H1 (cell line): ENCODE data around the gene CHD2.

Experiments
- ATF2 ChIP-seq: IDR thresholded peaks from 2 replicates; pipeline ENCODE4 v1.6.1; 2012; ENCODE audit warnings: low read length, inconsistent platforms
- CHD2 ChIP-seq: IDR thresholded peaks from 2 replicates; pipeline ENCODE4 v1.6.1; 2012; ENCODE audit warnings: low read length, improper control_type of control experiment
- CTCF ChIP-seq, 3 experiments: IDR thresholded peaks; 1 replicate in 2 of 3; 2 replicates in 1 of 3; pipeline versions ENCODE4 v1.5.1 to v1.6.1; 2011; ENCODE audit warnings: low read length in 3 of 3, mild to moderate bottlenecking in 3 of 3, inconsistent platforms in 2 of 3, low read depth in 1 of 3, moderate library complexity in 1 of 3; ENCODE audit not compliant: insufficient read depth in 1 of 3; ENCODE audit errors: control extremely low read depth in 1 of 3
- E2F6 ChIP-seq: IDR thresholded peaks from 2 replicates; pipeline ENCODE4 v1.6.1; 2012; ENCODE audit warnings: inconsistent platforms
- EZH2 ChIP-seq: fragments of 200-600 bp; sonication (generic); IDR thresholded peaks from 2 replicates; pipeline ENCODE4 v1.7.1; 2012; ENCODE audit warnings: low read depth, mild to moderate bottlenecking, moderate library complexity, low read length, inconsistent platforms; ENCODE audit not compliant: severe bottlenecking
- HDAC2 ChIP-seq, 2 experiments: fragments of 300-600 bp in 1 of 2; sonication (generic) in 1 of 2; IDR thresholded peaks; 2 replicates each; pipeline ENCODE4 v1.6.1; 2011 to 2012; ENCODE audit warnings: low read depth in 2 of 2, low read length in 2 of 2, mild to moderate bottlenecking in 2 of 2, moderate library complexity in 2 of 2, borderline replicate concordance in 1 of 2, inconsistent platforms in 1 of 2
- MAX ChIP-seq: IDR thresholded peaks from 2 replicates; pipeline ENCODE4 v1.6.1; 2012; ENCODE audit warnings: inconsistent platforms
- PHF8 ChIP-seq: fragments of 200-600 bp; sonication (generic); conservative IDR thresholded peaks from 2 replicates; pipeline ENCODE4 v1.7.1; 2012; ENCODE audit warnings: low read depth, mild to moderate bottlenecking, inconsistent platforms, low read length, moderate library complexity
- POLR2A ChIP-seq, 2 experiments: IDR thresholded peaks; 1 replicate in 1 of 2; 2 replicates in 1 of 2; pipeline ENCODE4 v1.6.1; 2011; ENCODE audit warnings: low read depth in 2 of 2, low read length in 2 of 2, mild to moderate bottlenecking in 2 of 2; ENCODE audit errors: control extremely low read depth in 1 of 2
- RFX5 ChIP-seq: IDR thresholded peaks from 2 replicates; pipeline ENCODE4 v1.6.1; 2011; ENCODE audit warnings: low read depth, low read length, improper control_type of control experiment, borderline replicate concordance
- TAF1 ChIP-seq: IDR thresholded peaks from 2 replicates; pipeline ENCODE4 v1.6.1; 2011; ENCODE audit warnings: mild to moderate bottlenecking, low read depth, low read length
- TEAD4 ChIP-seq: IDR thresholded peaks from 2 replicates; pipeline ENCODE4 v1.6.1; 2012; ENCODE audit warnings: low read depth, low read length, inconsistent platforms, mixed read lengths
- ZNF274 ChIP-seq: IDR thresholded peaks from 2 replicates; pipeline ENCODE4 v1.7.0; 2012; ENCODE audit warnings: low read length, borderline replicate concordance; ENCODE audit errors: extremely low read depth

GRCh38 chr15:93048426-93048721, 148.2 kb downstream of the CHD2 start:
- TF ChIP-seq EZH2: no peak
- no peak for TF ChIP-seq RFX5
- TF ChIP-seq ATF2: no peak
- no peak for TF ChIP-seq ZNF274
- no peak for TF ChIP-seq CTCF (IDR thresholded peaks at IDR 0.05; ENCODE audit: control extremely low read depth in 1 of 3, insufficient read depth in 1 of 3, low read depth in 1 of 3, low read length in 3 of 3)
- no peak for TF ChIP-seq POLR2A (IDR thresholded peaks at IDR 0.05; ENCODE audit: control extremely low read depth in 1 of 2, low read depth in 2 of 2, low read length in 2 of 2)
- no peak for TF ChIP-seq CHD2
- no peak for TF ChIP-seq TAF1
- no peak for TF ChIP-seq HDAC2 (IDR thresholded peaks at IDR 0.05; ENCODE audit: borderline replicate concordance in 1 of 2, low read depth in 2 of 2, low read length in 2 of 2)
- TF ChIP-seq MAX: no peak
- no peak for TF ChIP-seq TEAD4
- TF ChIP-seq E2F6: no peak
- TF ChIP-seq PHF8: no peak
